Stimulated activated CD4-positive, alpha-beta T cell treated with anti-CD3 and anti-CD28 coated beads, Interleukin-12 subunit alpha, Interleukin-12 subunit beta, amount 100 ng/mL, for 48 hours (primary cell): ENCODE results near the gene ATRN.

Experiments used
- DNase-seq, 3 donors: peaks; one replicate each; pipeline ENCODE4 v3.0.0-alpha.2; 2020; ENCODE audit warnings: low read depth in 2 of 3, low spot score in 1 of 3

ATRN gene

GRCh38 chr20:3673221-3674070 lies 202.6 kb downstream of the ATRN start:
- DNase-seq = no peak

- DNase-seq = no peak
These were observed 203.6 kb downstream of the ATRN start for GRCh38 chr20:3674447-3674846.

GRCh38 chr20:3674995-3675900 lies 204.4 kb downstream of the ATRN start:
- DNase-seq = no peak

- no peak for DNase-seq
These were observed 206.9 kb downstream of the ATRN start for GRCh38 chr20:3677733-3678132.

- DNase-seq = no peak
These were observed 207.4 kb downstream of the ATRN start for GRCh38 chr20:3678198-3678597.

GRCh38 chr20:3678856-3679720 lies 208.3 kb downstream of the ATRN start:
- no peak for DNase-seq

- DNase-seq = no peak
These were observed 209.2 kb downstream of the ATRN start for GRCh38 chr20:3679749-3680700.

- DNase-seq = no peak
These were observed 210.0 kb downstream of the ATRN start for GRCh38 chr20:3680701-3681351.

- no peak for DNase-seq
These were observed 210.6 kb downstream of the ATRN start for GRCh38 chr20:3681352-3681930.

GRCh38 chr20:3681931-3682781 lies 211.3 kb downstream of the ATRN start, which contains the start of gene ADAM33:
ADAM33 (minus strand) TSS chr20:3682010; CDS start chr20:3682004, 6 bp downstream.
- no peak for DNase-seq

GRCh38 chr20:3685341-3685740 lies 214.5 kb downstream of the ATRN start:
- no peak for DNase-seq

GRCh38 chr20:3686421-3686820 lies 215.6 kb downstream of the ATRN start:
- DNase-seq = no peak

GRCh38 chr20:3686867-3687321 lies 216.1 kb downstream of the ATRN start:
- DNase-seq = no peak

- DNase-seq = no peak
These were observed 216.8 kb downstream of the ATRN start for GRCh38 chr20:3687655-3688054.

GRCh38 chr20:3689978-3690377 lies 219.2 kb downstream of the ATRN start:
- DNase-seq = no peak

GRCh38 chr20:3690413-3690812 lies 219.6 kb downstream of the ATRN start:
- DNase-seq = no peak

GRCh38 chr20:3691306-3691705 lies 220.5 kb downstream of the ATRN start:
- no peak for DNase-seq

- DNase-seq = no peak
These were observed 221.1 kb downstream of the ATRN start for GRCh38 chr20:3691897-3692296.
